Measurements from ENCODE around the gene VIPR2.

- TF ChIP-seq CTCF (IDR thresholded peaks at IDR 0.05) (no peak), POLR2A (IDR thresholded peaks at IDR 0.05) (no peak)
Measured at GRCh38 chr7:159093351-159093971, 51.2 kb downstream of the VIPR2 start.
